Measurements from ENCODE around the gene CHI3L2.

- TF ChIP-seq, protein P1, sequence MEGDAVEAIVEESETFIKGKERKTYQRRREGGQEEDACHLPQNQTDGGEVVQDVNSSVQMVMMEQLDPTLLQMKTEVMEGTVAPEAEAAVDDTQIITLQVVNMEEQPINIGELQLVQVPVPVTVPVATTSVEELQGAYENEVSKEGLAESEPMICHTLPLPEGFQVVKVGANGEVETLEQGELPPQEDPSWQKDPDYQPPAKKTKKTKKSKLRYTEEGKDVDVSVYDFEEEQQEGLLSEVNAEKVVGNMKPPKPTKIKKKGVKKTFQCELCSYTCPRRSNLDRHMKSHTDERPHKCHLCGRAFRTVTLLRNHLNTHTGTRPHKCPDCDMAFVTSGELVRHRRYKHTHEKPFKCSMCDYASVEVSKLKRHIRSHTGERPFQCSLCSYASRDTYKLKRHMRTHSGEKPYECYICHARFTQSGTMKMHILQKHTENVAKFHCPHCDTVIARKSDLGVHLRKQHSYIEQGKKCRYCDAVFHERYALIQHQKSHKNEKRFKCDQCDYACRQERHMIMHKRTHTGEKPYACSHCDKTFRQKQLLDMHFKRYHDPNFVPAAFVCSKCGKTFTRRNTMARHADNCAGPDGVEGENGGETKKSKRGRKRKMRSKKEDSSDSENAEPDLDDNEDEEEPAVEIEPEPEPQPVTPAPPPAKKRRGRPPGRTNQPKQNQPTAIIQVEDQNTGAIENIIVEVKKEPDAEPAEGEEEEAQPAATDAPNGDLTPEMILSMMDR (IDR thresholded peaks at IDR 0.05) = no peak
- TF ChIP-seq POLR2A (IDR thresholded peaks at IDR 0.05) = no peak
Observed at GRCh38 chr1:111227434-111227833, at the start of gene CHI3L2.
